ENCODE data around the gene MYO5B.
"Not testable (repeated sequence)": the region's sequence is repeated elsewhere in the genome, so short reads cannot be mapped to it uniquely, and the experiment has no call there.

MYO5B gene

DNA sequence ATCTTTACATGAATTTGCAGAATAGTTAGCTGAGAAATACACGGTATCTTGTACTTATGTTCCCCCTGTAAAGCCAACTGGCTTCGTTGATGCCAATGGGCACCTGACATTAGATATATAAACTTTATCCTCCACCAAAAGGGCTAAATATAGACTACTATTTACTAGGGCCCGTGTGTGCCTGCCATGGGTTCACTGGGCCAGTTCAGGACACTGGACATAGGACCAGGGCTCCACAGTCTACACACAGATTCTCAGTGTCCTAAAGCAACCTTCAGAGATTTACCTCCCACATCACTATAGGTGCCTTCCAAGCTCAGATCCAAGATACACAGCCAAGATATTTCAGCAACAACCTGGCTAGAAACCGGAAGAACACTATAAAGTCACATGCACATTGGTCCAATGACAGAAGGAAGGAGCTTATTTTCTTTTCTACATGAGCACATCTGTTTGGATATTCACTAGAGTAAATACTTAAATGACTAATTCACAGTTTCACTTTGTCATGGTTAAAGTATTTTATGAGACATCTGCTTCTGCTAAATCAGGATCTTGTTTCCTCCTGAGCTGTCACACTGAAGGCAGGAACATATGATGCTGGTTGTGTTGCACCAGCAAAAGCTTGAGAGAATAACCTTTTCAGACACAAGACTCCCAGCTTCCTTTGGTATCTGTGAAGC lies 95.1 kb downstream of the MYO5B start:
- TF ChIP-seq, protein P1, sequence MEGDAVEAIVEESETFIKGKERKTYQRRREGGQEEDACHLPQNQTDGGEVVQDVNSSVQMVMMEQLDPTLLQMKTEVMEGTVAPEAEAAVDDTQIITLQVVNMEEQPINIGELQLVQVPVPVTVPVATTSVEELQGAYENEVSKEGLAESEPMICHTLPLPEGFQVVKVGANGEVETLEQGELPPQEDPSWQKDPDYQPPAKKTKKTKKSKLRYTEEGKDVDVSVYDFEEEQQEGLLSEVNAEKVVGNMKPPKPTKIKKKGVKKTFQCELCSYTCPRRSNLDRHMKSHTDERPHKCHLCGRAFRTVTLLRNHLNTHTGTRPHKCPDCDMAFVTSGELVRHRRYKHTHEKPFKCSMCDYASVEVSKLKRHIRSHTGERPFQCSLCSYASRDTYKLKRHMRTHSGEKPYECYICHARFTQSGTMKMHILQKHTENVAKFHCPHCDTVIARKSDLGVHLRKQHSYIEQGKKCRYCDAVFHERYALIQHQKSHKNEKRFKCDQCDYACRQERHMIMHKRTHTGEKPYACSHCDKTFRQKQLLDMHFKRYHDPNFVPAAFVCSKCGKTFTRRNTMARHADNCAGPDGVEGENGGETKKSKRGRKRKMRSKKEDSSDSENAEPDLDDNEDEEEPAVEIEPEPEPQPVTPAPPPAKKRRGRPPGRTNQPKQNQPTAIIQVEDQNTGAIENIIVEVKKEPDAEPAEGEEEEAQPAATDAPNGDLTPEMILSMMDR (conservative IDR thresholded peaks at IDR 0.05) = no peak
- peak overlapping the region; percentile 61 for H3K27ac ChIP-seq

DNA sequence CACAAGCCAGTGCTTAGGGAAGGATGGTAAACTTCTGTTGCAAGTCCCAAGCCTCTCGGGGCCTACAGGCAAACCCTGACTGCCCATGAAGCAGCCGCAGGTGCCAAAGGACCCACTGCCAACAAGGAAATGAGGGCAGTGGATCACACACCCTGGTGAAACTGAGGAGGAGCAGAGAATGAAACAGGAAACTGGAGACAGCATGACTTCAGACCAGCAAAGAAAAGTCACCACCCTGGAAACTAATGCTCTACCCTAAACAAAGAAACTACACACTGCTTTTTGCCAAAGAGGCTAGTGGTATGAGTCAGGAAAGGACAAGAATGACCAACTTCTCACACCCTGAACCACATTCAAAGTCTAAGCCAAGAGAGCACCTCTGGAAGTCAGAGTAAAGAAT lies 97.2 kb downstream of the MYO5B start:
- TF ChIP-seq, protein P1 (conservative IDR thresholded peaks at IDR 0.05) = no peak
- H3K27ac ChIP-seq = no peak overlapping the region

DNA sequence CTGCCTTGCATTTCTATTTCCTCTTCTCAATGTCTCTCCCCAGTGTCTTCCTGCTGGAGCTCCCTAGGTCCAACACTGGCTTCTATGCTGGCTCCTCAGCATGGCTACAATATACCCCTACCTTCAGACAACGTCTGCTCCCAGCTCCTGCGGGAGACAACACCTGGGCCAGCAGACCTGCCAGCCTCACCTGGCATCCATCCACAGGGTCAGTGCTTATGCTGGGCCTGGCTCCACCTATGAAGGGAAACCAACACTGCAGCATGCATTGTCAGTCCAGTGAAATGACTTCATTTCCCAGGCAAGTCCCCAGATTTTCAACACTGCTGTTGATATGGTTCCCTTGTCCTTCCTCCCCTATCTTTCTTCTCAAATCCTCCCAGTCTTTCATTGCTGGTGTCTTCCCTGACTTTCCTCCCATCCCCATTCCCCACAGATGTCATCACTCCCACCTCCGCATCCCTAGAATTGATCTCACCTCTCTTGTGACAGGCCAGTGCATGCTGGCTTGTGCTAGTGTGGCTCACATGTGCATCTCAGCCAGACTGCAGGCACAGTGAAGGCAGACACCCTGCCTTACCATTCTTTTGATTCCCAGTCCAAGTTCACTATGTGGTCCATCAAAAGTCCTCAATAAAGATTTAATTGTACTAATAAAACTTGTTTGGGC lies 98.0 kb downstream of the MYO5B start:
- TF ChIP-seq, protein P1 (conservative IDR thresholded peaks at IDR 0.05) = no peak
- no peak overlapping the region for H3K27ac ChIP-seq

DNA sequence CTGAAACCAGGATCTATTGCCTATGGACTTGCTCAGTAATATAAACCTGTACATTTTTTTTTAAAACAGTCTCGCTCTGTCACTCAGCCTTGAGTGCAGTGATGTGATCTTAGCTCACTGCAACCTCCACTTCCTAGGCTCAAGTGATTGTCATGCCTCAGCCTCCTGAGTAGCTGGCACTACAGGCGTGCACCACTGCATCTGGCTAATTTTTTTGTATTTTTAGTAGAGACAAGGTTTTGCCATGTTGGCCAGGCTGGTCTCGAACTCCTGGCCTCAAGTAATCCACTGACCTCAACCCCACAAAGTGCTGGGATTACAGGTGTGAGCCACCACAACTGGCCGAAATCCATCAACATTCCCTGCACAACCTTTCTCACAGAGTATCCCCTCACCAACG lies 100.2 kb downstream of the MYO5B start:
- not testable (repeated sequence) for H3K27ac ChIP-seq

DNA sequence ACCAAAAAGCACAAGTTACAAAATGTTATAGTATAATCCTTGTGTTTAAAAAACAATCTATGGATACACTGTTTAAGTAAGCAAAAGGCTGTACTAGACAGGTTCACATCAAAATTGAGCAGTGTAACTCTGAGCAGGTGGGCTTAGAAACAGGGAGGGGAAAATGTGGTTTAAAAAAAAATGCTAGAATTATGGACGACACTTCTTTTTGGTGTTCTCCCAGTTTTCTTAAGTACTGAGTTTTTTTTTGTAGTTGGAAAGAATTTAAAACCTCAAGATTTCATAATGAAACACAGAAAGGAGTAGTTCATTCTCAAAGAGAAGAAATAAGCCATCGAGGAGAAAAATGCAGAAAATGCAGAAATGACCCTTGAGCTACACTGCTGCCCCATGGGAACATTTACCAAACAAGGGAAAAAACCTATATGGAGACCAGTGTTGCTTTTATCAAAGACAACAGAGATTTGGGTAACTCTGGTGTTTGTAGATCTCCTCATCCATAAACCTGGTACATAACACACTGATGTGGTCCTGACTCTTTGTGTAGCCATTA lies 100.7 kb downstream of the MYO5B start:
- TF ChIP-seq, protein P1 (conservative IDR thresholded peaks at IDR 0.05) = no peak
- no peak overlapping the region for H3K27ac ChIP-seq

DNA sequence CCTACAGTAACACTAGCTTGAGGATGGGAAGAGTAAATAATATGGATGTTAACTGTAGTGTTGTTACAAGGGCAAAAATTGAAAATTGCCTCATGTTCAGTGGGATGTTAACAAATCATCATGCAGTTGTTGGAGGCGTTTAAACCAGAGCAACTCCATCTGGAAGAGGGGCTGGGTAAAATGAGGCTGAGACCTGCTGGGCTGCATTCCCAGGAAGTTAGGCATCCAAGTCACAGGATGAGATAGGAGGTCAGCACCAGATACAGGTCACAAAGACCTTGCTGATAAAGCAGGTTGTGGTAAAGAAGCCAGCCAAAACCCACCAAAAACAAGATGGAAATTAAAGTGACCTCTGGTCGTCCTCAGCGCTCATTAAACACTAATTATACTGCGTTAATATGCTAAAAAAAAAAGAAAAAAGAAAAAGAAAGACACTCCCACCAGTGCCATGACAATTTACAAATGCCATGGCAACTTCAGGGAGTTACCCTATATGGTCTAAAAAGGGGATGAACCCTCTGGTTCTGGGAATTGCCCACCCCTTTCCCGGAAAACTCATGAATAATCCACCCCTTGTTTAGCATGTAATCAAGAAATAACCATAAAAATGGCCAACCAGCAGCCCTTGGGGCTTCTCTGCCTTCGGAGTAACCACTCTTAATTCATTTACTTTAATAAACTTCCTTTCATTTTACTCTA lies 101.4 kb downstream of the MYO5B start:
- TF ChIP-seq, protein P1 (conservative IDR thresholded peaks at IDR 0.05) = no peak
- H3K27ac ChIP-seq = no peak overlapping the region

DNA sequence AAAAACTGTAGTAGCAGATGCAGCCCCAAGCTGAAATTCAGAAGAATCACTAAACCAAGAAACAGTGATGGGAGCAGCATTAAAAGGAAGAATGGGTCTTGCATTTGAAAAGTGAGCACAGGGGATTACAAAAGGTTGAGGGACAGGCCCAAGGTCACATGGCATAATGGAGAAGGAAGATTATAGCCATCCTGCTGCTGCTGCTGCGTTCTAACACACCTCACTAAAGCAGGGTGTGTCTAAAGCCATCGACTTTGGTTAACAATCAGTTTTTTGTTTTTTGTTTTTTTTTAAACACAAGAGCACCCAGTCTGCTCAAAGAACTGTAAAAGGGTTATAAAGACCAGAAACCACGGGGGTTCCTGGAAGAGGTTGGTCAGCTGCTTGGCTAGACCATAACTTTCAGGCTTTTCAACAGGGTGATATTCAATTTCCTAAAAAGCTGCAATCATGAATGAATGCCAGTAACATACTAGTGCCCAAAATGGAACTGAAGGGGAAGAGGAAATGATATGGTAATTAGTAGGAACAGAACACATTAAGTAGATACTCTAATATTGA lies 102.6 kb downstream of the MYO5B start:
- TF ChIP-seq, protein P1 (conservative IDR thresholded peaks at IDR 0.05) = no peak
- H3K27ac ChIP-seq = no peak overlapping the region

All from VCaP (cell line).